GM23338 (cell line): ENCODE data around the gene PCYT1A. TPM values are rescaled to one million over a fixed set of nuclear protein-coding genes. Genes with fewer than 3 reads are reported as not detected.

ENCODE experiments used
- polyA plus RNA-seq: library from polyadenylated mRNA; unstranded; fragments of >200 nt; fragmentation: Nextera tagmentation; extraction: Ambion mirVana; gene quantifications from 2 replicates; pipeline ENCODE4 v1.2.1, GENCODE V29; 2016
- small RNA-seq: library from RNA; depleted of rRNA; stranded (forward); fragments of <200 nt; gene quantifications from one replicate; pipeline ENCODE3, GENCODE V24; 2014; ENCODE audit warnings: low replicate concordance
- total RNA-seq: library from RNA; depleted of rRNA; stranded (reverse); fragments of >200 nt; shearing (Covaris generic); gene quantifications from 2 replicates; pipeline ENCODE4 v1.2.3, GENCODE V29; 2014; rRNA removed

Gene PCYT1A
- total and polyA plus RNA-seq, 2 experiments from 2014 or later: 11.6 to 35.8 TPM

Small RNAs within 50 kb of the gene (small RNA-seq; reads per million reads assigned to genes)
- gene AC069257.2 (not detected), gene RF00019 (not detected)

Other genes with a start within 250 kb of the PCYT1A start
- gene TFRC, start 205.6 kb downstream of the PCYT1A start, total RNA-seq: 179 and 187 TPM in 2 replicates
- 29.3 and 35.5 TPM in 2 replicates for gene TFRC, start 205.6 kb downstream of the PCYT1A start, polyA plus RNA-seq
- gene ZDHHC19, start 76.3 kb downstream of the PCYT1A start, total RNA-seq: 1.3 TPM in 1 of 2 replicates, not detected in the other
- gene ZDHHC19, start 76.3 kb downstream of the PCYT1A start, polyA plus RNA-seq: 15.4 and 15.7 TPM in 2 replicates
- 4.0 and 4.5 TPM in 2 replicates for gene SLC51A, start 71.2 kb downstream of the PCYT1A start, total RNA-seq
- 6.7 and 7.1 TPM in 2 replicates for gene SLC51A, start 71.2 kb downstream of the PCYT1A start, polyA plus RNA-seq
- gene DYNLT2B, start 30.5 kb upstream of the PCYT1A start, total RNA-seq: 7.7 and 11.3 TPM in 2 replicates
- gene DYNLT2B, start 30.5 kb upstream of the PCYT1A start, polyA plus RNA-seq: 36.7 and 42.7 TPM in 2 replicates
- gene TM4SF19, start 50.7 kb upstream of the PCYT1A start, total RNA-seq: not detected in 2 replicates
- gene TM4SF19, start 50.7 kb upstream of the PCYT1A start, polyA plus RNA-seq: 0.16 TPM in 1 of 2 replicates, not detected in the other
- gene UBXN7, start 144.7 kb upstream of the PCYT1A start, total RNA-seq: 45.2 and 46.2 TPM in 2 replicates
- gene UBXN7, start 144.7 kb upstream of the PCYT1A start, polyA plus RNA-seq: 27.6 and 37.9 TPM in 2 replicates
- gene RNF168, start 216.0 kb upstream of the PCYT1A start, total RNA-seq: 51.0 and 53.0 TPM in 2 replicates
- 29.5 and 33.0 TPM in 2 replicates for gene RNF168, start 216.0 kb upstream of the PCYT1A start, polyA plus RNA-seq
- not detected in 2 replicates for gene SMCO1, start 227.6 kb upstream of the PCYT1A start, total RNA-seq
- gene SMCO1, start 227.6 kb upstream of the PCYT1A start, polyA plus RNA-seq: not detected in 2 replicates